T-helper 1 cell (primary cell): Measurements from ENCODE around the gene SPG7.

Experiments
- DNase-seq, 5 donors: peaks; one replicate each; pipeline ENCODE4 v3.0.0-alpha.2; 2012 to 2020

Gene SPG7

GRCh38 chr16:89485701-89486246 is 22.4 kb upstream of the SPG7 start:
- no peak for DNase-seq

- DNase-seq: peak; percentile 61 to 96 (median 75)
These were observed 18.9 kb upstream of the SPG7 start for GRCh38 chr16:89489040-89489897.

GRCh38 chr16:89489898-89490438 is 18.2 kb upstream of the SPG7 start:
- peak in 1 of 5 donors; percentile 19 for DNase-seq

GRCh38 chr16:89490439-89491237 is 17.6 kb upstream of the SPG7 start, which contains the start of gene ANKRD11:
ANKRD11 (minus strand) TSS chr16:89490561; CDS start chr16:89317019, 173,542 bp downstream.
- DNase-seq: peak; percentile 97 to 100 (median 98)

GRCh38 chr16:89491238-89491869 is 16.8 kb upstream of the SPG7 start:
- DNase-seq: no peak

GRCh38 chr16:89491974-89492687 is 16.1 kb upstream of the SPG7 start:
- no peak for DNase-seq

GRCh38 chr16:89493776-89494175 is 14.4 kb upstream of the SPG7 start:
- no peak for DNase-seq

GRCh38 chr16:89495121-89495520 is 13.1 kb upstream of the SPG7 start:
- no peak for DNase-seq

- no peak for DNase-seq
These were observed 9.4 kb upstream of the SPG7 start for GRCh38 chr16:89498839-89499238.

- no peak for DNase-seq
These were observed 8.4 kb upstream of the SPG7 start for GRCh38 chr16:89499767-89500166.

GRCh38 chr16:89502081-89502843 is 5.9 kb upstream of the SPG7 start:
- no peak for DNase-seq

- DNase-seq: no peak
These were observed 4.1 kb upstream of the SPG7 start for GRCh38 chr16:89504091-89504490.

- peak; percentile 71 to 96 (median 86) for DNase-seq
These were observed 2.7 kb upstream of the SPG7 start for GRCh38 chr16:89505204-89506112.

GRCh38 chr16:89506113-89506504 is 2.1 kb upstream of the SPG7 start:
- DNase-seq: no peak

- peak in 1 of 5 donors; percentile 24 for DNase-seq
These were observed 1.4 kb upstream of the SPG7 start for GRCh38 chr16:89506791-89507191.

- peak in 1 of 5 donors; percentile 20 for DNase-seq
These were observed 879 bp upstream of the SPG7 start for GRCh38 chr16:89507214-89507833.

- no peak for DNase-seq
These were observed 2.3 kb downstream of the SPG7 start for GRCh38 chr16:89510526-89510925.

GRCh38 chr16:89511374-89511773 is 3.2 kb downstream of the SPG7 start:
- no peak for DNase-seq

GRCh38 chr16:89512453-89512852 is 4.2 kb downstream of the SPG7 start:
- DNase-seq: no peak

GRCh38 chr16:89517128-89517527 is 8.9 kb downstream of the SPG7 start:
- DNase-seq: no peak
